Measurements from ENCODE around the gene NRG3.

- TF ChIP-seq CTCF (IDR thresholded peaks at IDR 0.05) (no peak), POLR2A (IDR thresholded peaks at IDR 0.05) (no peak)
Measured at GRCh38 chr10:82252081-82252480, 377.1 kb downstream of the NRG3 start.

All from transverse colon (tissue), 3 donors.